Epithelial cell of esophagus (primary cell): ENCODE measurements around the gene GALP.

Experiments
- DNase-seq: peaks from one replicate; pipeline ENCODE4 v3.0.0; 2010; ENCODE audit warnings: low read depth
- H3K4me3 ChIP-seq: 2 replicates; pipeline ENCODE4 v1.5.1; 2011; ENCODE audit warnings: mild to moderate bottlenecking, low read length, control low read depth
- CTCF ChIP-seq: IDR thresholded peaks from 2 replicates; pipeline ENCODE4 v1.5.1; 2011; ENCODE audit warnings: low read depth, mild to moderate bottlenecking, low read length, control low read depth, inconsistent platforms; ENCODE audit not compliant: insufficient read depth; ENCODE audit errors: missing control alignments

Gene GALP

DNA sequence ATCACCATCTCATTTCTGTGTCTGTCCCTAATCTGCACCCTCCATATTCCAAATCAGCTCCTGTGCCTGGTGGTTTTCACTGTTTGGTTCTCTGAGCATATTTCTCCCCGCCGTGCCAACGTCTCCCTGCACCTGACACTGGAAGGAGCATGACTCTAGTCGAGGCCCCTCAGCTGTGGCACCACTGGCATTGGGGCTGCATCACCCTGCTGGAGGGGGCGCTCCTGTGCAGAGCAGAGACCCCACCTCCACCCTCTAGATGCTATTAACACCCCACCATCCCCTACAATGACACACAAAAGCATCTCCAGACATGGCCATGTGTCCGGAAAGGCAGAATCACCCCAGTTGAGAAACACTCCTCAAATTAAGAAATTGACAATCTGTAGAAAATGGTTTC is 47.1 kb downstream of the GALP start:
- TF ChIP-seq CTCF: no peak
- no peak overlapping the region for H3K4me3 ChIP-seq
- DNase-seq: no peak

DNA sequence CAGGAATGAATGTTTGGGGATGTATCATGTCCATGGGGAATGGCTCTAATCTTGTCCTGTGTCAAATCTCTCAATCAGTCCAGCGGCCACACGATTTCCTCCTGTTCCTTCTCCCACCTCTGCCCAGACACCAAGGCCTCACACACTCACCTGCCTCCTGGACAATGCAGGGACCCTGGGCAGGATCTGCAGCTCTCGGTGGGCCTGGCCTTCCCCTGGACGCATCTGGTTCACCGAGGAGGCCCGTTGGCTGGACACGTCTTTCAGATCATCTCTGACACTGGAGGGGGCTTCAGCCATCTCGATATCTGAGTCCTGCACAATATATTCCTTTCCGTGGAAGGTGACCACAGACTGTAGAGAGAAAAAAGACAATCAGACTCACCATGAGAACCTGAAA is 47.7 kb downstream of the GALP start:
- no peak overlapping the region for H3K4me3 ChIP-seq
- no peak for TF ChIP-seq CTCF
- DNase-seq: no peak
